ENCODE data around the gene RPS19. TPM values are rescaled to one million over a fixed set of nuclear protein-coding genes. Genes with fewer than 3 reads are reported as not detected.

Gene RPS19
- total RNA-seq, 1 experiment from 2014 or later = 1,349 TPM

DNA sequence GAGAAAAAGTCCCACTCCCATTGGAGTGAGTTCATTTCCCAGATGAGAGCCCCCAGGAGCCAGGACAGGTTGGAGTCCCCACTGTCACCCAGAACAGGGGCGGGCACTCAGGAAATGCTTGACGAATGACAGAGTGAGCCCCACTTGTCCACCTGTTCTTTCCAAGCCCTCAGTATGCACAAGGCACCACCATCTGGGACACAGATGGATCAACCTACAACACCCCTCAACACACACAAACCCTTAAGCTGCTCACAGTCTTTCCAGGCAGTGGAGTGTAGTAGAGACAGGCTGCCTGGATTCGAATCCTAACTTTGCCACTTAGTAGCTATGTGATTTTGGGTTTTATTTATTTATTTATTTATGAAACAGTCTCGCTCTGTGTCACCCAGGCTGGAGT is 30.9 kb downstream of the RPS19 start:
- intact Hi-C loops (cut with micrococcal nuclease; ENCODE audit: unreplicated experiment) = no loop called here
- H3K36me3 ChIP-seq (ENCODE audit: control insufficient read depth, insufficient read depth, low read length) = no peaks in the 10 kb centered on the region
- DNase-seq (ENCODE audit: low read depth, low spot score) = no peak

GRCh38 chr19:41892173-41892902 is 32.3 kb downstream of the RPS19 start:
- POLR2A ChIA-PET = no interaction called here
- Histone ChIP-seq H3K27me3 (ENCODE audit: control insufficient read depth, insufficient read depth, low read length) (no peaks in the 10 kb centered on the region), H3K36me3 (ENCODE audit: control insufficient read depth, insufficient read depth, low read length) (no peaks in the 10 kb centered on the region), H3K9me3 (ENCODE audit: control insufficient read depth, insufficient read depth, low read depth, low read length) (no peaks in the 10 kb centered on the region), H3K4me1 (ENCODE audit: control insufficient read depth, insufficient read depth, low read length) (peaks cover 8% of the 10 kb centered on the region), H3K27ac (ENCODE audit: low read length) (no peak overlapping the region), H3K4me3 (ENCODE audit: low read depth in 2 of 2, low read length in 2 of 2) (no peak overlapping the region)
- intact Hi-C loops (cut with micrococcal nuclease; ENCODE audit: unreplicated experiment) = no loop called here
- ATAC-seq (no peak), DNase-seq (ENCODE audit: low read depth, low spot score) (no peak)
- in situ Hi-C loops (cut with HindIII; ENCODE audit: low pct_unique_long_range_greater_than_20kb, low sequenced_read_pairs) = no loop called here
- CTCF ChIA-PET = no interaction called here
- TF ChIP-seq TCF7L2 (IDR thresholded peaks at IDR 0.05; ENCODE audit: low read depth, low read length) (no peak), REST (IDR thresholded peaks at IDR 0.05; ENCODE audit: insufficient read depth in 1 of 2, low read depth in 2 of 2, low read length in 1 of 2) (no peak), POLR2AphosphoS5 (IDR thresholded peaks at IDR 0.05; ENCODE audit: low read depth, low read length) (no peak), SIN3A (IDR thresholded peaks at IDR 0.05; ENCODE audit: borderline replicate concordance, insufficient read depth, low read depth, low read length) (no peak)
- TF ChIP-seq, protein P1, sequence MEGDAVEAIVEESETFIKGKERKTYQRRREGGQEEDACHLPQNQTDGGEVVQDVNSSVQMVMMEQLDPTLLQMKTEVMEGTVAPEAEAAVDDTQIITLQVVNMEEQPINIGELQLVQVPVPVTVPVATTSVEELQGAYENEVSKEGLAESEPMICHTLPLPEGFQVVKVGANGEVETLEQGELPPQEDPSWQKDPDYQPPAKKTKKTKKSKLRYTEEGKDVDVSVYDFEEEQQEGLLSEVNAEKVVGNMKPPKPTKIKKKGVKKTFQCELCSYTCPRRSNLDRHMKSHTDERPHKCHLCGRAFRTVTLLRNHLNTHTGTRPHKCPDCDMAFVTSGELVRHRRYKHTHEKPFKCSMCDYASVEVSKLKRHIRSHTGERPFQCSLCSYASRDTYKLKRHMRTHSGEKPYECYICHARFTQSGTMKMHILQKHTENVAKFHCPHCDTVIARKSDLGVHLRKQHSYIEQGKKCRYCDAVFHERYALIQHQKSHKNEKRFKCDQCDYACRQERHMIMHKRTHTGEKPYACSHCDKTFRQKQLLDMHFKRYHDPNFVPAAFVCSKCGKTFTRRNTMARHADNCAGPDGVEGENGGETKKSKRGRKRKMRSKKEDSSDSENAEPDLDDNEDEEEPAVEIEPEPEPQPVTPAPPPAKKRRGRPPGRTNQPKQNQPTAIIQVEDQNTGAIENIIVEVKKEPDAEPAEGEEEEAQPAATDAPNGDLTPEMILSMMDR (IDR thresholded peaks at IDR 0.05) = no peak
- BruUV-seq (replicated peaks) = no TSS peak

More for the DNA sequence above, 30.9 kb downstream of the RPS19 start:
- Histone ChIP-seq H3K27ac (ENCODE audit: low read length) (no peak overlapping the region), H3K27me3 (ENCODE audit: control insufficient read depth, insufficient read depth, low read length) (no peaks in the 10 kb centered on the region), H3K4me1 (ENCODE audit: control insufficient read depth, insufficient read depth, low read length) (peaks cover 20% of the 10 kb centered on the region), H3K4me3 (ENCODE audit: low read depth in 2 of 2, low read length in 2 of 2) (no peak overlapping the region), H3K9me3 (ENCODE audit: control insufficient read depth, insufficient read depth, low read depth, low read length) (no peaks in the 10 kb centered on the region)
- in situ Hi-C loops (cut with HindIII; ENCODE audit: low pct_unique_long_range_greater_than_20kb, low sequenced_read_pairs) = no loop called here
- ChIA-PET POLR2A (no interaction called here), CTCF (interaction anchor here (0.6 kb wide), 1 partner anchor 74 kb away, joined by 10 read pairs; no protein-coding TSS in a partner anchor)
- TF ChIP-seq SIN3A (IDR thresholded peaks at IDR 0.05; ENCODE audit: borderline replicate concordance, insufficient read depth, low read depth, low read length) = no peak
- no peak for TF ChIP-seq TCF7L2 (IDR thresholded peaks at IDR 0.05; ENCODE audit: low read depth, low read length)
- no peak for TF ChIP-seq REST (IDR thresholded peaks at IDR 0.05; ENCODE audit: insufficient read depth in 1 of 2, low read depth in 2 of 2, low read length in 1 of 2)
- no peak for TF ChIP-seq POLR2AphosphoS5 (IDR thresholded peaks at IDR 0.05; ENCODE audit: low read depth, low read length)
- no TSS peak for BruUV-seq (replicated peaks)
- ATAC-seq = no peak
